Measurements from ENCODE around the gene MYF5. TPM values are rescaled to one million over a fixed set of nuclear protein-coding genes. Genes with fewer than 3 reads are reported as not detected.

Gene MYF5
- total RNA-seq, 1 experiment from 2014 or later: not detected

DNA sequence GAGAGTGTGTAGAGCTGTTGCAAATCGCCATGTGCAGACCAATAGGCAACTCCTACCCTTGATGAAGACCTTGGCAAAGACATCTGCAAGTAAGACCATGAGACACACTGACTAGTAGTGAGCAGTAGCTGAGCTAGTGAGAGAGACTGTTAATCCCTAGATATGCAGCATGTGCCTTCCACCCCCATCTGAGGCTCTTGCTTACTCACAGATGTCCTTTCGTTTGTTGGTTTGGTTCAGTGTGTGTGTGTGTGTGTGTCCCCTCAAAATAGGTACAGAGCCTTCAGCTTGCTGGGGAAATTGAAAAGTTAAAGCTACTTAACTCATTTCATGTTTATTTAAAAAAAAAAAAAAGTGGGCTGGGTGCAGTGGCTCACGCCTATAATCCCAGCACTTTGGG is 37.6 kb downstream of the MYF5 start:
- Histone ChIP-seq H3K23me2 (ENCODE audit: insufficient read length, low read depth, low read length, poor library complexity, severe bottlenecking) (no peaks in the 10 kb centered on the region), H3K4me1 (ENCODE audit: insufficient read depth, low read length) (no peaks in the 10 kb centered on the region), H3K79me1 (ENCODE audit: insufficient read depth, low read depth, low read length, poor library complexity, severe bottlenecking) (no peaks in the 10 kb centered on the region), H2BK120ac (ENCODE audit: low read depth, low read length, poor library complexity, severe bottlenecking) (no peak overlapping the region), H3T11ph (ENCODE audit: low read length) (no peak overlapping the region), H3K4me2 (ENCODE audit: insufficient read depth, insufficient read length, low read length) (no peak overlapping the region), H3K23ac (ENCODE audit: insufficient read length, low read depth, low read length) (no peak overlapping the region), H2BK20ac (ENCODE audit: low read depth, low read length, poor library complexity, severe bottlenecking) (no peak overlapping the region), H2BK12ac (ENCODE audit: insufficient read length, low read depth, low read length) (no peak overlapping the region), H3K27ac (ENCODE audit: insufficient read length, low read depth, low read length) (no peak overlapping the region), H3K4ac (ENCODE audit: low read depth, low read length) (no peak overlapping the region), H2BK5ac (ENCODE audit: insufficient read length, low read length) (no peak overlapping the region), H2BK15ac (ENCODE audit: low read depth, low read length) (no peak overlapping the region), H4K20me1 (ENCODE audit: control insufficient read depth, insufficient read depth, insufficient read length) (no peaks in the 10 kb centered on the region), H2AFZ (ENCODE audit: low read length) (no peak overlapping the region), H3K14ac (ENCODE audit: insufficient read depth, low read length) (no peak overlapping the region), H3K27me3 (ENCODE audit: insufficient read depth, low read length) (no peaks in the 10 kb centered on the region), H3K56ac (ENCODE audit: insufficient read length, low read depth, low read length) (no peak overlapping the region), H3K9ac (ENCODE audit: extremely low read depth, insufficient read length, low read length) (no peak overlapping the region), H3K79me2 (ENCODE audit: insufficient read depth, low read length) (no peaks in the 10 kb centered on the region), H3K9me3 (ENCODE audit: control insufficient read depth, low read depth, low read length) (no peaks in the 10 kb centered on the region), H4K5ac (ENCODE audit: insufficient read length, low read depth, low read length) (no peak overlapping the region), H3K18ac (ENCODE audit: insufficient read length, low read depth, low read length) (no peak overlapping the region), H4K8ac (replicated peaks; ENCODE audit: insufficient read length, low read depth, low read length) (no peak overlapping the region), H4K91ac (ENCODE audit: insufficient read length, low read depth, low read length) (no peak overlapping the region), H2AK5ac (ENCODE audit: insufficient read length, low read length) (no peak overlapping the region)
- WGBS (ENCODE audit: extremely low coverage, insufficient read length, low lambda C conversion rate): no CpG with 5 or more reads among the region's 3 CpGs
- H3K36me3 Mint-ChIP-seq (ENCODE audit: insufficient read depth in 1 of 3, low read depth in 3 of 3): no peaks in the 10 kb centered on the region
- H3K27me3 Mint-ChIP-seq (ENCODE audit: low read depth): no peaks in the 10 kb centered on the region
- no peaks in the 10 kb centered on the region for H3K9me3 Mint-ChIP-seq
- no peak for DNase-seq
- H3K4me1 Mint-ChIP-seq: no peaks in the 10 kb centered on the region
- no peak overlapping the region for H3K4me3 Mint-ChIP-seq
- H3K27ac Mint-ChIP-seq: no peak overlapping the region
- TF ChIP-seq CTCF (conservative IDR thresholded peaks at IDR 0.05): no peak

All from H9 (cell line).